ENCODE data around the gene AMACR. TPM values are rescaled to one million over a fixed set of nuclear protein-coding genes. Genes with fewer than 3 reads are reported as not detected.

AMACR gene
- total and polyA plus RNA-seq, 10 of the 15 experiments (the other 5 are each of a cell fraction or from before 2014, with no cell fraction given): 2.6 to 20.4 (median 10.4) TPM

- ChIA-PET POLR2A (no interaction called here), SMC1A (ENCODE audit: uncharacterized antibody, unreplicated experiment) (no interaction called here), RAD21 (ENCODE audit: unreplicated experiment) (no interaction called here), CTCF (no interaction called here)
- ATAC-seq (no peak), DNase-seq (ENCODE audit: low read depth, low spot score) (no peak), FAIRE-seq (no peak)
- H3K4me2 ChIP-seq (ENCODE audit: control insufficient read depth, insufficient read depth): no peak overlapping the region
- no peaks in the 10 kb centered on the region for H4K20me1 ChIP-seq (ENCODE audit: control insufficient read depth, insufficient read depth)
- WGBS (ENCODE audit: insufficient coverage, insufficient replicate concordance, low lambda C conversion rate, missing lambda C conversion rate): 98% methylated on average over 10 of the region's 10 CpGs
- H3K36me3 ChIP-seq (ENCODE audit: control insufficient read depth in 2 of 2, insufficient read depth in 2 of 2, low read length in 1 of 2): 0 out of 4 replicates have a peak, but pooled peaks cover 0 to 4% of the 10 kb centered on the region in 2 experiments
- H3K9me3 ChIP-seq (replicated peaks; ENCODE audit: control insufficient read depth, insufficient read depth, low read length): no peaks in the 10 kb centered on the region
- H2AFZ ChIP-seq (ENCODE audit: control insufficient read depth, low read depth, low read length): no peak overlapping the region
- H3K27me3 ChIP-seq (replicated peaks in 1 of 2; ENCODE audit: control insufficient read depth in 2 of 2, insufficient read depth in 2 of 2, low read length in 1 of 2): no peaks in the 10 kb centered on the region
- no peak overlapping the region for H3K4me3 ChIP-seq
- no peak overlapping the region for H3K27ac ChIP-seq (ENCODE audit: control insufficient read depth, insufficient read depth)
- intact Hi-C loops (cut with micrococcal nuclease; ENCODE audit: unreplicated experiment): loop anchor here (10.0 kb wide), 2 partner anchors 182 to 912 kb away; partner anchors contain the start of genes BRIX1 and RAD1
- in situ Hi-C loops (cut with MboI): loop anchor here (25.0 kb wide), 1 partner anchor 910 kb away; the partner anchor contains the start of genes BRIX1 and RAD1
- H3K79me2 ChIP-seq (ENCODE audit: control insufficient read depth, insufficient read depth, low read length): peaks cover 2% of the 10 kb centered on the region
- H3K9ac ChIP-seq (ENCODE audit: control insufficient read depth, insufficient read depth, low read length): no peak overlapping the region
- BruUV-seq (replicated peaks): no TSS peak
- no peaks in the 10 kb centered on the region for H3K4me1 ChIP-seq (ENCODE audit: control insufficient read depth, insufficient read depth, low read length)
- TF ChIP-seq SIN3A (IDR thresholded peaks at IDR 0.05; ENCODE audit: low read depth, low read length) (no peak), ZNF24 (IDR thresholded peaks at IDR 0.05) (no peak), RFX5 (IDR thresholded peaks at IDR 0.05; ENCODE audit: low read depth, low read length) (no peak), POLR2A (IDR thresholded peaks at IDR 0.05; ENCODE audit: low read depth, low read length) (no peak), SMAD5 (IDR thresholded peaks at IDR 0.05; ENCODE audit: low read depth) (no peak), E2F8 (IDR thresholded peaks at IDR 0.05; ENCODE audit: low read depth, partially characterized antibody) (no peak)
- TF ChIP-seq, protein P1, sequence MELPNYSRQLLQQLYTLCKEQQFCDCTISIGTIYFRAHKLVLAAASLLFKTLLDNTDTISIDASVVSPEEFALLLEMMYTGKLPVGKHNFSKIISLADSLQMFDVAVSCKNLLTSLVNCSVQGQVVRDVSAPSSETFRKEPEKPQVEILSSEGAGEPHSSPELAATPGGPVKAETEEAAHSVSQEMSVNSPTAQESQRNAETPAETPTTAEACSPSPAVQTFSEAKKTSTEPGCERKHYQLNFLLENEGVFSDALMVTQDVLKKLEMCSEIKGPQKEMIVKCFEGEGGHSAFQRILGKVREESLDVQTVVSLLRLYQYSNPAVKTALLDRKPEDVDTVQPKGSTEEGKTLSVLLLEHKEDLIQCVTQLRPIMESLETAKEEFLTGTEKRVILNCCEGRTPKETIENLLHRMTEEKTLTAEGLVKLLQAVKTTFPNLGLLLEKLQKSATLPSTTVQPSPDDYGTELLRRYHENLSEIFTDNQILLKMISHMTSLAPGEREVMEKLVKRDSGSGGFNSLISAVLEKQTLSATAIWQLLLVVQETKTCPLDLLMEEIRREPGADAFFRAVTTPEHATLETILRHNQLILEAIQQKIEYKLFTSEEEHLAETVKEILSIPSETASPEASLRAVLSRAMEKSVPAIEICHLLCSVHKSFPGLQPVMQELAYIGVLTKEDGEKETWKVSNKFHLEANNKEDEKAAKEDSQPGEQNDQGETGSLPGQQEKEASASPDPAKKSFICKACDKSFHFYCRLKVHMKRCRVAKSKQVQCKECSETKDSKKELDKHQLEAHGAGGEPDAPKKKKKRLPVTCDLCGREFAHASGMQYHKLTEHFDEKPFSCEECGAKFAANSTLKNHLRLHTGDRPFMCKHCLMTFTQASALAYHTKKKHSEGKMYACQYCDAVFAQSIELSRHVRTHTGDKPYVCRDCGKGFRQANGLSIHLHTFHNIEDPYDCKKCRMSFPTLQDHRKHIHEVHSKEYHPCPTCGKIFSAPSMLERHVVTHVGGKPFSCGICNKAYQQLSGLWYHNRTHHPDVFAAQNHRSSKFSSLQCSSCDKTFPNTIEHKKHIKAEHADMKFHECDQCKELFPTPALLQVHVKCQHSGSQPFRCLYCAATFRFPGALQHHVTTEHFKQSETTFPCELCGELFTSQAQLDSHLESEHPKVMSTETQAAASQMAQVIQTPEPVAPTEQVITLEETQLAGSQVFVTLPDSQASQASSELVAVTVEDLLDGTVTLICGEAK (IDR thresholded peaks at IDR 0.05; ENCODE audit: borderline replicate concordance): no peak
- TF ChIP-seq, protein P2, sequence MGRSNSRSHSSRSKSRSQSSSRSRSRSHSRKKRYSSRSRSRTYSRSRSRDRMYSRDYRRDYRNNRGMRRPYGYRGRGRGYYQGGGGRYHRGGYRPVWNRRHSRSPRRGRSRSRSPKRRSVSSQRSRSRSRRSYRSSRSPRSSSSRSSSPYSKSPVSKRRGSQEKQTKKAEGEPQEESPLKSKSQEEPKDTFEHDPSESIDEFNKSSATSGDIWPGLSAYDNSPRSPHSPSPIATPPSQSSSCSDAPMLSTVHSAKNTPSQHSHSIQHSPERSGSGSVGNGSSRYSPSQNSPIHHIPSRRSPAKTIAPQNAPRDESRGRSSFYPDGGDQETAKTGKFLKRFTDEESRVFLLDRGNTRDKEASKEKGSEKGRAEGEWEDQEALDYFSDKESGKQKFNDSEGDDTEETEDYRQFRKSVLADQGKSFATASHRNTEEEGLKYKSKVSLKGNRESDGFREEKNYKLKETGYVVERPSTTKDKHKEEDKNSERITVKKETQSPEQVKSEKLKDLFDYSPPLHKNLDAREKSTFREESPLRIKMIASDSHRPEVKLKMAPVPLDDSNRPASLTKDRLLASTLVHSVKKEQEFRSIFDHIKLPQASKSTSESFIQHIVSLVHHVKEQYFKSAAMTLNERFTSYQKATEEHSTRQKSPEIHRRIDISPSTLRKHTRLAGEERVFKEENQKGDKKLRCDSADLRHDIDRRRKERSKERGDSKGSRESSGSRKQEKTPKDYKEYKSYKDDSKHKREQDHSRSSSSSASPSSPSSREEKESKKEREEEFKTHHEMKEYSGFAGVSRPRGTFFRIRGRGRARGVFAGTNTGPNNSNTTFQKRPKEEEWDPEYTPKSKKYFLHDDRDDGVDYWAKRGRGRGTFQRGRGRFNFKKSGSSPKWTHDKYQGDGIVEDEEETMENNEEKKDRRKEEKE (IDR thresholded peaks at IDR 0.05): no peak
- TF ChIP-seq, protein P3, sequence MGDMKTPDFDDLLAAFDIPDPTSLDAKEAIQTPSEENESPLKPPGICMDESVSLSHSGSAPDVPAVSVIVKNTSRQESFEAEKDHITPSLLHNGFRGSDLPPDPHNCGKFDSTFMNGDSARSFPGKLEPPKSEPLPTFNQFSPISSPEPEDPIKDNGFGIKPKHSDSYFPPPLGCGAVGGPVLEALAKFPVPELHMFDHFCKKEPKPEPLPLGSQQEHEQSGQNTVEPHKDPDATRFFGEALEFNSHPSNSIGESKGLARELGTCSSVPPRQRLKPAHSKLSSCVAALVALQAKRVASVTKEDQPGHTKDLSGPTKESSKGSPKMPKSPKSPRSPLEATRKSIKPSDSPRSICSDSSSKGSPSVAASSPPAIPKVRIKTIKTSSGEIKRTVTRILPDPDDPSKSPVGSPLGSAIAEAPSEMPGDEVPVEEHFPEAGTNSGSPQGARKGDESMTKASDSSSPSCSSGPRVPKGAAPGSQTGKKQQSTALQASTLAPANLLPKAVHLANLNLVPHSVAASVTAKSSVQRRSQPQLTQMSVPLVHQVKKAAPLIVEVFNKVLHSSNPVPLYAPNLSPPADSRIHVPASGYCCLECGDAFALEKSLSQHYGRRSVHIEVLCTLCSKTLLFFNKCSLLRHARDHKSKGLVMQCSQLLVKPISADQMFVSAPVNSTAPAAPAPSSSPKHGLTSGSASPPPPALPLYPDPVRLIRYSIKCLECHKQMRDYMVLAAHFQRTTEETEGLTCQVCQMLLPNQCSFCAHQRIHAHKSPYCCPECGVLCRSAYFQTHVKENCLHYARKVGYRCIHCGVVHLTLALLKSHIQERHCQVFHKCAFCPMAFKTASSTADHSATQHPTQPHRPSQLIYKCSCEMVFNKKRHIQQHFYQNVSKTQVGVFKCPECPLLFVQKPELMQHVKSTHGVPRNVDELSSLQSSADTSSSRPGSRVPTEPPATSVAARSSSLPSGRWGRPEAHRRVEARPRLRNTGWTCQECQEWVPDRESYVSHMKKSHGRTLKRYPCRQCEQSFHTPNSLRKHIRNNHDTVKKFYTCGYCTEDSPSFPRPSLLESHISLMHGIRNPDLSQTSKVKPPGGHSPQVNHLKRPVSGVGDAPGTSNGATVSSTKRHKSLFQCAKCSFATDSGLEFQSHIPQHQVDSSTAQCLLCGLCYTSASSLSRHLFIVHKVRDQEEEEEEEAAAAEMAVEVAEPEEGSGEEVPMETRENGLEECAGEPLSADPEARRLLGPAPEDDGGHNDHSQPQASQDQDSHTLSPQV (IDR thresholded peaks at IDR 0.05): no peak
Measured at GRCh38 chr5:34002629-34003328, 5.1 kb downstream of the AMACR start.

All from GM12878 (cell line).